Transverse colon (tissue), 4 donors: ENCODE data around the gene RBCK1. TPM values are rescaled to one million over a fixed set of nuclear protein-coding genes. Genes with fewer than 3 reads are reported as not detected.

Experiments used
- DNase-seq: peaks from one replicate; pipeline ENCODE4 v3.0.0-alpha.2; 2019
- H3K27ac ChIP-seq, 4 donors: fragments of 200-600 bp; sonication (generic); 2 replicates each; pipeline ENCODE4 v1.5.1; 2016 to 2018; ENCODE audit warnings: inconsistent platforms in 4 of 4
- H3K27me3 ChIP-seq: fragments of 200-600 bp; sonication (generic); 2 replicates; pipeline ENCODE4 v1.5.1; 2017; ENCODE audit warnings: inconsistent platforms
- H3K36me3 ChIP-seq, 4 donors: fragments of 200-600 bp; sonication (generic); 2 replicates each; pipeline ENCODE4 v1.5.1; 2017 to 2019; ENCODE audit warnings: inconsistent platforms in 4 of 4
- H3K4me1 ChIP-seq, 4 donors: fragments of 200-600 bp; sonication (generic); 2 replicates each; pipeline ENCODE4 v1.5.1; 2017 to 2020; ENCODE audit warnings: inconsistent platforms in 4 of 4
- H3K4me3 ChIP-seq, 4 donors: fragments of 200-600 bp; sonication (generic); 1 replicate in 1 of 4; 2 replicates in 3 of 4; pipeline versions ENCODE4 v1.5.1 to v1.6.1; 2017 to 2019; ENCODE audit warnings: inconsistent platforms in 4 of 4
- H3K9me3 ChIP-seq, 2 donors: fragments of 200-600 bp; sonication (generic); 2 replicates each; pipeline ENCODE4 v1.5.1; 2017 to 2019; ENCODE audit warnings: inconsistent platforms in 2 of 2
- CTCF ChIP-seq, 5 experiments: fragments of 200-600 bp in 3 of 5; fragments of 450-650 bp in 2 of 5; sonication (generic) in 3 of 5; IDR thresholded peaks; 1 replicate in 2 of 5; 2 replicates in 3 of 5; pipeline ENCODE4 v1.5.1; 2016 to 2017; ENCODE audit warnings: antibody characterized with exemption in 5 of 5, inconsistent platforms in 3 of 5, mild to moderate bottlenecking in 2 of 5, moderate library complexity in 1 of 5
- EP300 ChIP-seq: sonication (generic); formaldehyde crosslinking; IDR thresholded peaks from one replicate; pipeline ENCODE4 v1.6.1; 2017; ENCODE audit warnings: antibody characterized with exemption, low read depth
- POLR2A ChIP-seq: fragments of 450-650 bp; IDR thresholded peaks from one replicate; pipeline ENCODE4 v1.6.1; 2016; ENCODE audit warnings: antibody characterized with exemption, mild to moderate bottlenecking, moderate library complexity
- POLR2AphosphoS5 ChIP-seq, 3 donors: sonication (generic); formaldehyde crosslinking; IDR thresholded peaks; one replicate each; pipeline ENCODE4 v1.6.1; 2016; ENCODE audit warnings: antibody characterized with exemption in 3 of 3
- WGBS, 2 donors: methylation state at CpG; one replicate each; pipeline ENCODE4 v1.1.5; 2018; ENCODE audit warnings: low coverage in 1 of 2; 5-methylcytosine and 5-hydroxymethylcytosine counted together
- in situ Hi-C, 4 donors: fragments of 200-750 bp; cut with MboI; loops; one replicate each; pipeline versions ENCODE4 v1.15.0 to v1.15.1; 2017; ENCODE audit warnings: low sequenced_read_pairs in 3 of 4, low pct_ligation_motif_present in 1 of 4, low pct_unique_long_range_greater_than_20kb in 1 of 4
- intact Hi-C: fragments of 100-400 bp; cut with DNase I; formaldehyde crosslinking; loops from one replicate; pipeline ENCODE4 v1.15.1; 2023; ENCODE audit warnings: low total_unique reads
- total RNA-seq, 4 donors: library from RNA; depleted of rRNA; stranded (reverse); fragments of >200 nt; gene quantifications; one replicate each; pipeline ENCODE4 v1.1.0, GENCODE V29; 2016

The RBCK1 gene
- total RNA-seq, 4 donors from 2014 or later: 101 to 152 (median 110) TPM

- 60 to 98% methylated on average over 1 to 3 of the region's 3 CpGs for WGBS, 2 donors
- Histone ChIP-seq H3K27me3 (no peaks in the 10 kb centered on the region), H3K9me3 (no peaks in the 10 kb centered on the region), H3K4me1 (peaks cover 12 to 26% (median 18%) of the 10 kb centered on the region in 4 donors), H3K4me3 (no peak overlapping the region), H3K27ac (no peak overlapping the region), H3K36me3 (peaks cover 0 to 7% (median 0%) of the 10 kb centered on the region in 4 donors)
- DNase-seq: no peak
- in situ Hi-C loops (no loop called here), intact Hi-C loops (no loop called here)
- TF ChIP-seq POLR2A: no peak
- TF ChIP-seq EP300: no peak
- TF ChIP-seq CTCF (IDR thresholded peaks at IDR 0.05): no peak
- TF ChIP-seq POLR2AphosphoS5 (IDR thresholded peaks at IDR 0.05): no peak
Observed at GRCh38 chr20:412081-412480, 4.0 kb downstream of the RBCK1 start.

GRCh38 chr20:414161-414560 is 6.1 kb downstream of the RBCK1 start:
- in situ Hi-C loops: no loop called here
- Histone ChIP-seq H3K4me1 (peaks cover 8 to 17% (median 10%) of the 10 kb centered on the region in 4 donors), H3K27me3 (no peaks in the 10 kb centered on the region), H3K36me3 (peaks cover 0 to 7% (median 0%) of the 10 kb centered on the region in 4 donors), H3K27ac (no peak overlapping the region), H3K9me3 (no peaks in the 10 kb centered on the region), H3K4me3 (no peak overlapping the region)
- no peak for DNase-seq
- 76 to 83% methylated on average over 2 of the region's 2 CpGs for WGBS, 2 donors
- TF ChIP-seq CTCF (IDR thresholded peaks at IDR 0.05): no peak
- TF ChIP-seq POLR2AphosphoS5 (IDR thresholded peaks at IDR 0.05): no peak
- TF ChIP-seq POLR2A: no peak
- TF ChIP-seq EP300: no peak
- intact Hi-C loops: no loop called here

- in situ Hi-C loops (no loop called here), intact Hi-C loops (no loop called here)
- Histone ChIP-seq H3K4me1 (peaks cover 0 to 9% (median 5%) of the 10 kb centered on the region in 4 donors), H3K4me3 (no peak overlapping the region), H3K27ac (no peak overlapping the region), H3K27me3 (no peaks in the 10 kb centered on the region), H3K9me3 (no peaks in the 10 kb centered on the region), H3K36me3 (peaks cover 0 to 6% (median 0%) of the 10 kb centered on the region in 4 donors)
- DNase-seq: no peak
- TF ChIP-seq POLR2AphosphoS5 (IDR thresholded peaks at IDR 0.05) (no peak), EP300 (no peak), CTCF (IDR thresholded peaks at IDR 0.05) (no peak), POLR2A (no peak)
- 82 to 87% methylated on average over 10 to 13 of the region's 13 CpGs for WGBS, 2 donors
Observed at GRCh38 chr20:415820-416322, 7.8 kb downstream of the RBCK1 start.

- TF ChIP-seq EP300: no peak
- intact Hi-C loops (no loop called here), in situ Hi-C loops (no loop called here)
- no peaks in the 10 kb centered on the region for H3K27me3 ChIP-seq
- peaks cover 0 to 9% (median 1%) of the 10 kb centered on the region in 4 donors for H3K36me3 ChIP-seq
- no peak for DNase-seq
- H3K4me3 ChIP-seq: no peak overlapping the region
- H3K9me3 ChIP-seq: no peaks in the 10 kb centered on the region
- H3K4me1 ChIP-seq: peaks cover 0 to 9% (median 5%) of the 10 kb centered on the region in 4 donors
- H3K27ac ChIP-seq: no peak overlapping the region
- WGBS, 2 donors: 84 to 100% methylated on average over 1 to 13 of the region's 13 CpGs
Observed at GRCh38 chr20:416950-417800, 9.1 kb downstream of the RBCK1 start.
